ENCODE measurements around the gene BACH2.

Gene BACH2

DNA sequence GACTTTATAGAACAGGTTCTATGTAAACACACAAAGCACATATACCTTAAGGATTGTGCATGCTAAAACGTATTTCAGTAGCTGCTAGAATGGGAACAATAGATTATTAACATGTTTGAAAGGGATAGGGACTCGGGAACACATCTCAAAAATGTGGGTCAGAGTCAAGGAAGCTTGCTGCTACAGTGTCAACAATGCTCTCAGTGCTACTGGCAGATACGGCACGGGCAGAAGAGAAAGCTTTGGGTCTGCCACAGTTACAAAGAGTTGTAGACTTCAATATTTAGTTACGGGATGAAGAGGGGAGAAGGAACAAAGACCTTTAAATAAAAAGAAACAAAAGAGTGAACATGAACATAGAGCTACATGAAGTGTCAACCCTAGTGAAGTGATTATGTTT lies 170.5 kb downstream of the BACH2 start:
- ATAC-seq (ENCODE audit: low read depth) (no peak), DNase-seq (ENCODE audit: low spot score) (no peak)
- Histone ChIP-seq H3K27me3 (ENCODE audit: insufficient read depth, poor library complexity, severe bottlenecking) (no peaks in the 10 kb centered on the region), H3K36me3 (ENCODE audit: low read depth) (no peaks in the 10 kb centered on the region), H3K9me3 (ENCODE audit: severe bottlenecking) (no peaks in the 10 kb centered on the region), H3K4me3 (ENCODE audit: severe bottlenecking) (no peak overlapping the region), H3K4me1 (ENCODE audit: insufficient read depth, poor library complexity, severe bottlenecking) (peaks cover 8% of the 10 kb centered on the region), H3K27ac (ENCODE audit: poor library complexity, severe bottlenecking) (no peak overlapping the region)
- TF ChIP-seq, protein P1, sequence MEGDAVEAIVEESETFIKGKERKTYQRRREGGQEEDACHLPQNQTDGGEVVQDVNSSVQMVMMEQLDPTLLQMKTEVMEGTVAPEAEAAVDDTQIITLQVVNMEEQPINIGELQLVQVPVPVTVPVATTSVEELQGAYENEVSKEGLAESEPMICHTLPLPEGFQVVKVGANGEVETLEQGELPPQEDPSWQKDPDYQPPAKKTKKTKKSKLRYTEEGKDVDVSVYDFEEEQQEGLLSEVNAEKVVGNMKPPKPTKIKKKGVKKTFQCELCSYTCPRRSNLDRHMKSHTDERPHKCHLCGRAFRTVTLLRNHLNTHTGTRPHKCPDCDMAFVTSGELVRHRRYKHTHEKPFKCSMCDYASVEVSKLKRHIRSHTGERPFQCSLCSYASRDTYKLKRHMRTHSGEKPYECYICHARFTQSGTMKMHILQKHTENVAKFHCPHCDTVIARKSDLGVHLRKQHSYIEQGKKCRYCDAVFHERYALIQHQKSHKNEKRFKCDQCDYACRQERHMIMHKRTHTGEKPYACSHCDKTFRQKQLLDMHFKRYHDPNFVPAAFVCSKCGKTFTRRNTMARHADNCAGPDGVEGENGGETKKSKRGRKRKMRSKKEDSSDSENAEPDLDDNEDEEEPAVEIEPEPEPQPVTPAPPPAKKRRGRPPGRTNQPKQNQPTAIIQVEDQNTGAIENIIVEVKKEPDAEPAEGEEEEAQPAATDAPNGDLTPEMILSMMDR (IDR thresholded peaks at IDR 0.05; ENCODE audit: poor library complexity, severe bottlenecking): no peak

DNA sequence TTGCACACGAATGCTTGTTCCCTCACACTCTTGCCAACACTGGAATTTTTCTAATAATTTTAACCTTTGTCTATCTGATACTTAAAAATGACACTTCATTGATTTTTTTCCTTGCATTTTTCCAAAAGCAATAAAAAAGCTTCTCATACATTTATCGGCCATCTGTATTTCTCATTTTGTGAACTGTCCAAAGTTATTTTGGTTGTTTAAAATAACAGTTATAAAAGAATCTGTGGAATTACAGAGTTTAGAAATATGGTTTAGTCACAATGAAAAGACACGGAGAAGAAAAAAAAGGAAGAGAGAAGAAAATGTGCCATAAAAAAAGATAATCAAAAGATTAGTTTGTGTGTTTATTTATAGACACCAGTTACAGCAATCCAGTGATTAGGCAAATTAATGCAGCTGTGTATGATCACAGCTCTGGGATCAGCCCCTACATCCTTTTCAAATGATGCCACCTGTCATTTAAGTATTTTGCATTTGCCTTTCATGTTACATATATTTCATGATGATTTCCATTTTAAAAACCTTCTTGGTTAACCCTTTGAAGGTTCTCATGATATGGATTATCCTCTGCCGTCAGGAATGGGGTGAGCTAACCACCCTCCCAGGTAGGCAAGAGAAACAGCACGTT lies 171.7 kb downstream of the BACH2 start:
- no peaks in the 10 kb centered on the region for H3K27me3 ChIP-seq (ENCODE audit: insufficient read depth, poor library complexity, severe bottlenecking)
- ATAC-seq (ENCODE audit: low read depth): no peak

DNA sequence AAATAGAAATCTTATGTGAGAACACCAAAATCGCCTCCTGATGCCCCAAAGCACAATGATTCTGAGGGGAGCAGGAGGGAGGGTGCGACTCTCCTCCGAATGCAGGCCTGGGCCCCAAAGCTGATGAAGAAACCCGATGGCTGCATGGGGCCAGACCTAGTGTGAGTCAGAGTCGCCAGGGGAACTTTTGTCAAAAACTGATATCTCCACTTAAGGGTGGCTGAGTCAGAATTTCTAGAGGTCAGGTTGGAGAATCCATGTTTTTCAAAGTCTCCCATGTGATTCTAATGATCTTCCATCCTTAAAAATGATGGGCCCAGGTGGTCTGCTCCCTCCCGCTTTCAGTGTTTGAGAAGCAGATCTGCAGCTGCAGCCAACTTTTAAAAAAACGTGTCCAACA lies 172.8 kb downstream of the BACH2 start:
- peaks cover 8% of the 10 kb centered on the region for H3K4me1 ChIP-seq (ENCODE audit: insufficient read depth, poor library complexity, severe bottlenecking)
- TF ChIP-seq, protein P1 (IDR thresholded peaks at IDR 0.05; ENCODE audit: poor library complexity, severe bottlenecking): no peak
- H3K27me3 ChIP-seq (ENCODE audit: insufficient read depth, poor library complexity, severe bottlenecking): no peaks in the 10 kb centered on the region
- DNase-seq (ENCODE audit: low spot score) (no peak), ATAC-seq (ENCODE audit: low read depth) (no peak; the same call in 2 of the 3 replicates)
- no peak overlapping the region for H3K4me3 ChIP-seq (ENCODE audit: severe bottlenecking)
- no peak overlapping the region for H3K27ac ChIP-seq (ENCODE audit: poor library complexity, severe bottlenecking)
- H3K9me3 ChIP-seq (ENCODE audit: severe bottlenecking): no peaks in the 10 kb centered on the region
- H3K36me3 ChIP-seq (ENCODE audit: low read depth): no peaks in the 10 kb centered on the region

More for the DNA sequence above, 171.7 kb downstream of the BACH2 start:
- Histone ChIP-seq H3K9me3 (ENCODE audit: severe bottlenecking) (no peaks in the 10 kb centered on the region), H3K4me1 (ENCODE audit: insufficient read depth, poor library complexity, severe bottlenecking) (peaks cover 8% of the 10 kb centered on the region), H3K36me3 (ENCODE audit: low read depth) (no peaks in the 10 kb centered on the region), H3K27ac (ENCODE audit: poor library complexity, severe bottlenecking) (no peak overlapping the region), H3K4me3 (ENCODE audit: severe bottlenecking) (no peak overlapping the region)
- TF ChIP-seq, protein P1 (IDR thresholded peaks at IDR 0.05; ENCODE audit: poor library complexity, severe bottlenecking): no peak
- no peak for DNase-seq (ENCODE audit: low spot score)

DNA sequence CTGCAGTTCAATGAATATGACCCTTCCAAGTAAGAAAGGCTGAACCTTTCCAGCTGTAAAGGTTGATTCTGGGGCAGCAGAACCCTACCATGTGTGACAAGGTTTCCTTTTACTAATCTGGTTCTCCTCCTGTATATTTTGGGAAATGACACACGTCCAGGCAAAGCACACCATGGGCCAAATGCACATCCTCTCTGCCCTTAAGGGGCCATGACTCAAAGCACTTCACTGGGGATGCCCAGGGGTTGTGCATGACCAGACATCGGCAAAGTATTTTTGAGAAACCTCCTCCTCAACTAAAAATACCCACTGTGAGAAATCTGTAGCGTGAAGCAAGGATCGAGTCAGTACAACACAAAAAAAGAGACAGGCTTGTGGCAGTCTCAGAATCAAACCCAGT lies 174.7 kb downstream of the BACH2 start:
- peak; percentile 76 for ATAC-seq (ENCODE audit: low read depth)
- H3K36me3 ChIP-seq (ENCODE audit: low read depth): no peaks in the 10 kb centered on the region
- no peaks in the 10 kb centered on the region for H3K27me3 ChIP-seq (ENCODE audit: insufficient read depth, poor library complexity, severe bottlenecking)
- H3K4me1 ChIP-seq (ENCODE audit: insufficient read depth, poor library complexity, severe bottlenecking): peaks cover 8% of the 10 kb centered on the region
- no peak for DNase-seq (ENCODE audit: low spot score)
- no peak overlapping the region for H3K27ac ChIP-seq (ENCODE audit: poor library complexity, severe bottlenecking)
- no peaks in the 10 kb centered on the region for H3K9me3 ChIP-seq (ENCODE audit: severe bottlenecking)
- H3K4me3 ChIP-seq (ENCODE audit: severe bottlenecking): no peak overlapping the region
- TF ChIP-seq, protein P1 (IDR thresholded peaks at IDR 0.05; ENCODE audit: poor library complexity, severe bottlenecking): no peak

DNA sequence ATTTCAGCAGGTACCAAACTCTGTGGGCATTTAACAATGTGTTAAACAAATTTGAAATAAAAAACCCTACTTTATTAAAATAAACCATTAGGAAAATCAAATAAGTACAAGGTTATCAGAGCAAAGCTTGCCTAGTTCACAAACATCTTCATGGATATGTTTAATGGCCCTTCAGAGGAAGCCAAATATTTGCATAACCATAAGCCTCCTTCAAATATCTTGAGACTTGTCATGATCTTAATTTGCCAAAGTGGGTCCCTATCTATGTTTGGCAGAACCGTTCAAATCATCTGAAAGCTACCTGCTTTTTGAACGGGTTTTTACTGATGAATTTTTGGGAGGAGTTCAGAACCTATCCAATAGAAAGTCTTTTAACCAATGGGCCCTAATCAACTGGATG lies 176.3 kb downstream of the BACH2 start:
- no peak overlapping the region for H3K4me3 ChIP-seq (ENCODE audit: severe bottlenecking)
- no peaks in the 10 kb centered on the region for H3K36me3 ChIP-seq (ENCODE audit: low read depth)
- DNase-seq (ENCODE audit: low spot score): no peak
- no peak overlapping the region for H3K27ac ChIP-seq (ENCODE audit: poor library complexity, severe bottlenecking)
- no peaks in the 10 kb centered on the region for H3K9me3 ChIP-seq (ENCODE audit: severe bottlenecking)
- no peaks in the 10 kb centered on the region for H3K27me3 ChIP-seq (ENCODE audit: insufficient read depth, poor library complexity, severe bottlenecking)
- TF ChIP-seq, protein P1 (IDR thresholded peaks at IDR 0.05; ENCODE audit: poor library complexity, severe bottlenecking): no peak
- ATAC-seq (ENCODE audit: low read depth): no peak
- H3K4me1 ChIP-seq (ENCODE audit: insufficient read depth, poor library complexity, severe bottlenecking): peaks cover 8% of the 10 kb centered on the region
